ENCODE results near the gene RUFY3.
"Not testable (repeated sequence)": the region's sequence is repeated elsewhere in the genome, so short reads cannot be mapped to it uniquely, and the experiment has no call there.

The RUFY3 gene

GRCh38 chr4:70705183-70706043 is 16.4 kb upstream of the RUFY3 start:
- peak; percentile 46 to 75 for DNase-seq (ENCODE audit: low read depth in 2 of 2)

GRCh38 chr4:70706044-70706461 is 15.7 kb upstream of the RUFY3 start:
- DNase-seq (ENCODE audit: low read depth in 2 of 2) = no peak

GRCh38 chr4:70706516-70706915 is 15.2 kb upstream of the RUFY3 start:
- DNase-seq (ENCODE audit: low read depth in 2 of 2) = no peak

- DNase-seq (ENCODE audit: low read depth in 2 of 2) = no peak
These were observed 12.1 kb upstream of the RUFY3 start for GRCh38 chr4:70709611-70710205.

GRCh38 chr4:70711599-70711998 is 10.2 kb upstream of the RUFY3 start:
- no peak for DNase-seq (ENCODE audit: low read depth in 2 of 2)

- no peak for DNase-seq (ENCODE audit: low read depth in 2 of 2)
These were observed 9.6 kb upstream of the RUFY3 start for GRCh38 chr4:70712150-70712549.

- DNase-seq (ENCODE audit: low read depth in 2 of 2) = no peak
These were observed 8.9 kb upstream of the RUFY3 start for GRCh38 chr4:70712604-70713452.

- DNase-seq (ENCODE audit: low read depth in 2 of 2) = no peak
These were observed 8.2 kb upstream of the RUFY3 start for GRCh38 chr4:70713453-70714078.

GRCh38 chr4:70714079-70714887 is 7.5 kb upstream of the RUFY3 start:
- DNase-seq (ENCODE audit: low read depth in 2 of 2) = no peak

GRCh38 chr4:70715097-70715496 is 6.7 kb upstream of the RUFY3 start:
- DNase-seq (ENCODE audit: low read depth in 2 of 2) = no peak

- DNase-seq (ENCODE audit: low read depth in 2 of 2) = no peak
These were observed 2.8 kb upstream of the RUFY3 start for GRCh38 chr4:70718811-70719604.

- peak; percentile 21 to 42 for DNase-seq (ENCODE audit: low read depth in 2 of 2)
These were observed 531 bp downstream of the RUFY3 start for GRCh38 chr4:70722199-70722791.

- DNase-seq (ENCODE audit: low read depth in 2 of 2) = no peak
These were observed 2.7 kb downstream of the RUFY3 start for GRCh38 chr4:70724463-70724862.

GRCh38 chr4:70725633-70726032 is 3.9 kb downstream of the RUFY3 start:
- no peak for DNase-seq (ENCODE audit: low read depth in 2 of 2)

GRCh38 chr4:70726515-70726914 is 4.8 kb downstream of the RUFY3 start:
- DNase-seq (ENCODE audit: low read depth in 2 of 2) = not testable (repeated sequence)

- no peak for DNase-seq (ENCODE audit: low read depth in 2 of 2)
These were observed 6.3 kb downstream of the RUFY3 start for GRCh38 chr4:70728091-70728490.

- DNase-seq (ENCODE audit: low read depth in 2 of 2) = not testable (repeated sequence)
These were observed 11.1 kb downstream of the RUFY3 start for GRCh38 chr4:70732878-70733277.

- DNase-seq (ENCODE audit: low read depth in 2 of 2) = peak in 1 of 2 donors; percentile 5
These were observed 12.6 kb downstream of the RUFY3 start for GRCh38 chr4:70734168-70734954.

- DNase-seq (ENCODE audit: low read depth in 2 of 2) = no peak
These were observed 13.2 kb downstream of the RUFY3 start for GRCh38 chr4:70734971-70735370.
